NCI-H1417 treated with DMSO at 0.1 percent for 48 hours (cell line): ENCODE data around the gene LRCH3.
"Not testable (repeated sequence)": the region's sequence is repeated elsewhere in the genome, so short reads cannot be mapped to it uniquely, and the experiment has no call there.

Source experiments
- DNase-seq: peaks from one replicate; lab custom pipeline; 2025; lab: John Stamatoyannopoulos, UW

LRCH3 gene

GRCh38 chr3:197836244-197836643, 45.2 kb downstream of the LRCH3 start:
- DNase-seq = no peak

DNA sequence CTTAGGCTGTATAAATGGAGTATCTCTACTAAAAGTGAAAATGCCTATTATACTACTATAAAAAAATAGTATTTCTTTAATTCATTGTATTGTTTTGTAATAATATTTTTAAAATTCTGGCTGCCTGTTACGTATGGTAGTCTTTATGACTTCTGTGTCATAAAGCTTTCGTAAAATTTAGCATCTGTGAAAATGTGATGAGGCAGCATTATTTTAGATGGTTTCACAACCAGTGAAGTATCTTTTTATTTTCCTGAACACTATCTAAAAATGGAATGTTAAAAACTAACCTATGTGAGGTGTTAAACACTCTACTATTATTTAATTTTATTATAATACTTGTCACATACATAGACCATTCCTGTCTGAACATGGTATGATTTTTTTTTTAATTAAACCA, 46.2 kb downstream of the LRCH3 start:
- DNase-seq = no peak

GRCh38 chr3:197841789-197842188, 50.7 kb downstream of the LRCH3 start:
- DNase-seq = no peak

GRCh38 chr3:197846491-197846890, 55.4 kb downstream of the LRCH3 start:
- DNase-seq = no peak

GRCh38 chr3:197847866-197848401, 56.9 kb downstream of the LRCH3 start:
- DNase-seq = no peak

GRCh38 chr3:197854596-197855343, 63.7 kb downstream of the LRCH3 start:
- DNase-seq = no peak

GRCh38 chr3:197855571-197855970, 64.5 kb downstream of the LRCH3 start:
- DNase-seq = no peak

GRCh38 chr3:197856199-197856816, 65.3 kb downstream of the LRCH3 start:
- DNase-seq = no peak

GRCh38 chr3:197858133-197858532, 67.1 kb downstream of the LRCH3 start:
- DNase-seq = no peak

- DNase-seq = no peak
Measured at GRCh38 chr3:197858598-197858997, 67.5 kb downstream of the LRCH3 start.

DNA sequence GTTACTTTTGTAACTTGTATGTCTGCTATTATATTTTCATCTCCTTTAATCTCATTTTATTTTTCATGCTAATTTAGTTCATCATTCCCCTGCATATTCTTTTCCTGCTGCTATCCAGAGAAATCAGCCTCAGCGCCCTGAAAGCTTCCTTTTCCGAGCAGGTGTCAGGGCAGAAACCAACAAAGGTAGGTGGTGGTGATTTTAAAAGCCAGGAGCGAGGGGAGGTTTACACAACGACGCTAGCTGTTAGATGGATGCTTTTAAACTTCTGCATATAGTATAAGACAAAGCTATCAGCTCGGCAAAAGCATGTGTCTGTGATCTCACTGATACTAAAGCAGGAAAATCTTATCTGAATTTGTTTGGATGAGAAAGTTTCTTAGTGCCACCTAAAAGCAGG, 75.0 kb downstream of the LRCH3 start:
- no peak for DNase-seq

GRCh38 chr3:197873329-197873728, 82.3 kb downstream of the LRCH3 start:
- DNase-seq = no peak

GRCh38 chr3:197874064-197874463, 83.0 kb downstream of the LRCH3 start:
- DNase-seq = no peak

- no peak for DNase-seq
Measured at GRCh38 chr3:197874653-197875052, 83.6 kb downstream of the LRCH3 start.

DNA sequence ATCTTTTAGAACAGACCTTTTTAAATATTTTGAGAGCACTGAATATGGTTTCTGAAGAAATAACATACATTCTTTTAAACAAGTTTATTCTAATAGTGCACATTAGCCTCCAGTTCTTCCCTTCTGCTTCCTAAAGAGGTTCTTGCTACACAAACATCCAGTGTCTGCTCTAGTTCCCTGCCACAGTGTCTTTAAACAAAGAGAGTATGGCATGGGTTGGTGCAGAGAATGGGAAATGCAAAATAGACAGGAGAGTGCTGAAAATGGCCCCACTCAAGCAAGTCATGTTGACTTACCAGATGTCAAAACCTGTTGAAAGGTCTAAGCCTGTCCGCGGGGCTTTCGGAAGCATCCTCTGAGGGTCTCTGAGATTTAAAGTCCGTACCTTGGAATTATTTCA, 86.8 kb downstream of the LRCH3 start:
- DNase-seq = no peak

DNA sequence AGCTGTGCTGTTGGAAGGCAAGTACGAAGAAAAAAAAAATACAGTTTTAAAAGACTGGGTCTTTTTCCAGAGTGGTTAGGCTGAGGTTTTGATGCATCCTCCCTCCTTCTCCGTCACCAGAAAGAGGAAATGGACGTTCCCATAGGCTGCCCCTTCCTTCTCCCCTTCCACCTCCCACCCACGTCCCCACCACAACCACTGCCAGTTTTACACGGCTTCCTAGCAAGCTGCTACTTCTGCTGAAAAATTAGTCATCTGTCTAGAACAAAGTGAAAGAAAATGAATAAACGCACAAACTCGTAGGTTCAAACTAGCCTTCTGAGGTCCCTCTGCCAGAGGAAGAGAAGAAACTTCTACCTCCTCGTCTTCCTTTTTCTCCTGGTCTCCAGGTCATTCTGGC, 87.4 kb downstream of the LRCH3 start:
- no peak for DNase-seq

GRCh38 chr3:197880491-197881269, 89.6 kb downstream of the LRCH3 start:
- no peak for DNase-seq

DNA sequence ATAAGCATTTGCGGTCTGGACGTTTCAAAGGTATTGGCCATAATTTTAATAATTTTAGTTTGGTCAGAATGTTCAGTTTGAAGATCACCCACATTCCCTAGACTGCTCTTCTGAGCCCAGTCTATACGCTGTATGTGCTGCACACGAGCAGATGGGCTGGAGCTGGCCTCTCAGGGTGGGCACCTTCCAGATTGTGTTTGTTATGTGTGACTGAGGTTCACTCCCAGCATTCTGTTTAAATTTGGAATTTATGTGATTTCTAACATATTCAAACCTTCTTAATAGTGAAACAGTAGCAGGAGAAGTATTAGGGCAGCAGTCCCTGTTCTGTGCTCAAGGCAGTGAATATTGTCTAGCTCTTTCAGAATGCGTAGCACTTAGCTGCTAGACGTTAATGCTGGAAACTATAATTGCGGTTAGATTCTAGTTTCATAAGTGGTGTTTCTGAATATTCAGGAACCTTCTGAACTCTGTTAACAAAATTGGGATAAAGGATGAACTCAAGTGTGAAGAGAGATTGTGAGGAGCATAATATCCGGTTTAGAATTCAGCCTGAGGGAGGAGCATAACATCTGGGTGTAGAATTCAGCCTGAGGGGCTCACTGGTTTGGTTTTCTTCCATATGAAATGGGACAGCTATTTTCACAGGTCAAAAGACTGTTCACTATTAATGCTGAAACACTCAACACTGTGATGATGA, 90.4 kb downstream of the LRCH3 start:
- DNase-seq = no peak

DNA sequence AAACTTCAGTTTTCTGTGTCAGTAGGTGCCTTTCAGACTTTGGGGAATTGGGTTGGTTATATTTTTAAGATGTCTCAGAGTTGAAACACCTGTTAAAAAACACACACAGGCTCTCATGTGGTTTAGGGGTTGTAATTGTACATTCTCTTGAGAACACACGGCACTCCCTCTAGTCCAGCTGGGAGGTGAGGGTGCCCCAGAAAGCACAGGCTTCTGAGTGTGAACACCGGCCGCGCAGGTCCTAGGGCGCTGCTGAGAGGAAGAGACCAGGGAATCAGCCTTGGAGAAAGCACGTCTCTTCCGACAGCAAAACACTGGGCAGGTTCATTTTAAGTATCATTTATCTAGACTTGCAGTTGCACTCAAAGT, 90.9 kb downstream of the LRCH3 start:
- no peak for DNase-seq

- DNase-seq = no peak
Measured at GRCh38 chr3:197882586-197882985, 91.5 kb downstream of the LRCH3 start.

DNA sequence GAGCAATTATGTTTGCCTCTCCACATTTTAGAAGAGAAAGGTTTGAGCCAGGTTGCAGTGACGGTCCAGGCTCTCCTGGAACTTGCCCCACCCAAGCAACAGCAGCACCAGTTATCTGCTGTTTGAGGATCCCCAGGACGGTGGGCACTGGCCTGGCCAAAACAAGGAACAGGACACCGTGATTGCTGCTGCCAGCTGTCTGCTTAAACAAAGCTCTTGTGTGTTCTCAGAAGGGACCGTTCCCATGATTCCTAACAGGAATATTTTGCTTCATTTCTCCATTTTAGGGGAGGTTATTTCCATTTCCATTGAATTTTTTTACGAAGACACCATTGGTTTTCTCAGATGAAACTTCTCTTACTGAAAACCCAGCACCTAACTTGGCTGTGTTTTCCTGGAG, 92.5 kb downstream of the LRCH3 start:
- no peak for DNase-seq

DNA sequence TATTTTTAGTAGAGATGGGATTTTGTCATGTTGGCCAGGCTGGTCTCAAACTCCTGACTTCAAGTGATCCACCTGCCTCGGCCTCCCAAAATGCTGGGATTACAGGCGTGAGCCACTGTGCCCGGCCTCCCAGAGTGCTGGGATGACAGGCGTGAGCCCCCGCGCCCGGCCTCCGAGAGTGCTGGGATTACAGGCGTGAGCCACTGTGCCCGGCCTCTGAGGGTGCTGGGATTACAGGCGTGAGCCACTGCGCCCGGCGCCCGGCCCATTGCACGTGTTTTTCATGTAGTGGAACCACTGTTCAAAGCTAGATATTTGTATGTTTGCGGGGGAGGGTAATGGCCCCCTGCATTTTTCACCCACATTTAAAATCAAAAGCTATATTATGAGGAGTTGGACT, 93.3 kb downstream of the LRCH3 start:
- DNase-seq = not testable (repeated sequence)
